Gastrocnemius medialis (tissue), 4 donors: ENCODE results near the gene SMAD6.

ENCODE experiments used
- CTCF ChIP-seq, 5 experiments: fragments of 450-650 bp in 3 of 5; fragments of 200-600 bp in 2 of 5; sonication (generic) in 2 of 5; IDR thresholded peaks in 4 of 5; conservative IDR thresholded peaks in 1 of 5; 1 replicate in 4 of 5; 2 replicates in 1 of 5; pipeline ENCODE4 v1.5.1; 2016 to 2019; ENCODE audit warnings: antibody characterized with exemption in 5 of 5, mild to moderate bottlenecking in 3 of 5, moderate library complexity in 3 of 5
- POLR2A ChIP-seq, 2 donors: fragments of 450-650 bp; IDR thresholded peaks; one replicate each; pipeline ENCODE4 v1.6.1; 2017; ENCODE audit warnings: antibody characterized with exemption in 2 of 2, mild to moderate bottlenecking in 2 of 2, moderate library complexity in 2 of 2

DNA sequence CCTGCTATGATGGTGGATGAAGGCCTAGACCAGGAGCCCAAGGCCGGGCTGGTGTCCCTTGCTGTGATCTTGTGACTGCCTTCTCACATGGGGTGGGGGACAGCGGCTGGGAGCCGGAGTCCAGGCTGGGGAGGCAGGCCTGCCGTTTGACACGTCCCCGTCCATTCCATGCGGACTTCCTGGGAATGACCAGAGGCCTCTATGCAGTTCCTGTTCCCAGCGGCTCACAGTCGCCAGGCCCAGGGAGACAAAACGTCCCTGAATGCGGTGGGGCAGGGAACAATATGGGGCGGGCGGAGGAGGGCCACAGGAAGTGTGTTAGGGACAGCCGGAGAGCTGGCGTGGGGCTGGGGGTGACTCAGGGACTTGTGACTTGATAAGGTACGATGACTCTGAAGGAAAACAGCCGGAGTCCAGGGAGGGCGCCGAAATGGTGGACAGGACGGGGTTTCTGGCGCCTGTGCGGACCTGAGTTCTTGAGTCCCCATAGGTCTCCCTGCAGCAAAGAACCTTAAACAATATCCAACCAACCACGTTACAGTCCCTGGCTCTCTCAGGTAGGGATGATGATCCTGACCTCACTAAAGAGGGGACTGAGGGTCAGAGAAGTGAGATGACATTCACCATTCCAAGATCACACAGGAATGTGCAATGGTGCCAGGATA, 40.5 kb upstream of the SMAD6 start:
- no peak for TF ChIP-seq CTCF (IDR thresholded peaks at IDR 0.05 in 4 of 5, conservative IDR thresholded peaks at IDR 0.05 in 1 of 5)
- TF ChIP-seq POLR2A (IDR thresholded peaks at IDR 0.05): peak in 1 of 2 donors; percentile 13
